Esophagus squamous epithelium (tissue), 4 donors: ENCODE data around the gene TBX3.

Experiments
- POLR2A ChIP-seq, 4 donors: fragments of 450-650 bp; IDR thresholded peaks; one replicate each; pipeline ENCODE4 v1.6.1; 2017; ENCODE audit warnings: antibody characterized with exemption in 4 of 4, mild to moderate bottlenecking in 4 of 4, moderate library complexity in 3 of 4
- TF ChIP-seq, protein P1 (sequence below), 6 experiments: fragments of 450-650 bp in 4 of 6; fragments of 200-600 bp in 2 of 6; sonication (generic) in 2 of 6; IDR thresholded peaks; one replicate each; pipeline ENCODE4 v1.5.1; 2016 to 2019; ENCODE audit warnings: antibody characterized with exemption in 6 of 6, mild to moderate bottlenecking in 4 of 6, moderate library complexity in 4 of 6

DNA sequence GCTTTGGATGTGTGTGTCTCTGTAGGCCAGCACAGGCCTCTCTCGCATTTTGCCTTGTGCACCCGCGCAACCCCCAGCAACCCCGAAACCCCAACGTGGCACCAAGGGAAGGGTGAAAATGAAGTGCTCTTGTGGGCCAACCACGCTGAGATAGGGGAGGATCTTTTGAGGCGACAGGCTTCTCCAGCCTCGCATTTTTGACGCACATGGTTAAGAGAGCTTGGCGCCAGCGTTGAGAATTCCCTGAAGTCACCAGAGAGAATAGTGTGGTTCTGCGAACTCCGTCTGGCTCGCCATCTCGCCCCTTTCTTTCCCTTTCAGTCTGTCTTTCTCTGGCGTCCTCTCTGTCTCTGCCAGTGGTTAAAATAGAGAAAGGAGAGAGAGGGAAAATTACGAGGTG, 1.9 kb upstream of the TBX3 start:
- TF ChIP-seq, protein P1, sequence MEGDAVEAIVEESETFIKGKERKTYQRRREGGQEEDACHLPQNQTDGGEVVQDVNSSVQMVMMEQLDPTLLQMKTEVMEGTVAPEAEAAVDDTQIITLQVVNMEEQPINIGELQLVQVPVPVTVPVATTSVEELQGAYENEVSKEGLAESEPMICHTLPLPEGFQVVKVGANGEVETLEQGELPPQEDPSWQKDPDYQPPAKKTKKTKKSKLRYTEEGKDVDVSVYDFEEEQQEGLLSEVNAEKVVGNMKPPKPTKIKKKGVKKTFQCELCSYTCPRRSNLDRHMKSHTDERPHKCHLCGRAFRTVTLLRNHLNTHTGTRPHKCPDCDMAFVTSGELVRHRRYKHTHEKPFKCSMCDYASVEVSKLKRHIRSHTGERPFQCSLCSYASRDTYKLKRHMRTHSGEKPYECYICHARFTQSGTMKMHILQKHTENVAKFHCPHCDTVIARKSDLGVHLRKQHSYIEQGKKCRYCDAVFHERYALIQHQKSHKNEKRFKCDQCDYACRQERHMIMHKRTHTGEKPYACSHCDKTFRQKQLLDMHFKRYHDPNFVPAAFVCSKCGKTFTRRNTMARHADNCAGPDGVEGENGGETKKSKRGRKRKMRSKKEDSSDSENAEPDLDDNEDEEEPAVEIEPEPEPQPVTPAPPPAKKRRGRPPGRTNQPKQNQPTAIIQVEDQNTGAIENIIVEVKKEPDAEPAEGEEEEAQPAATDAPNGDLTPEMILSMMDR (IDR thresholded peaks at IDR 0.05) = no peak
- TF ChIP-seq POLR2A (IDR thresholded peaks at IDR 0.05) = no peak
